Lower leg skin (tissue), 3 donors: ENCODE results near the gene GPR180.

Experiments used
- CTCF ChIP-seq, 3 donors: fragments of 450-650 bp; IDR thresholded peaks; one replicate each; pipeline ENCODE4 v1.5.1; 2016; ENCODE audit warnings: antibody characterized with exemption in 3 of 3, mild to moderate bottlenecking in 3 of 3, moderate library complexity in 2 of 3
- POLR2A ChIP-seq, 2 donors: fragments of 450-650 bp; IDR thresholded peaks; one replicate each; pipeline ENCODE4 v1.6.1; 2016 to 2017; ENCODE audit warnings: antibody characterized with exemption in 2 of 2, mild to moderate bottlenecking in 1 of 2, moderate library complexity in 1 of 2

GRCh38 chr13:94664889-94665288 lies 63.2 kb downstream of the GPR180 start:
- TF ChIP-seq CTCF (IDR thresholded peaks at IDR 0.05) (no peak), POLR2A (IDR thresholded peaks at IDR 0.05) (no peak)
